GM12872 (cell line): ENCODE measurements around the gene FGF12.

Source experiments
- CTCF ChIP-seq: IDR thresholded peaks from 3 replicates; pipeline ENCODE4 v1.5.1; 2011; ENCODE audit warnings: low read depth, mild to moderate bottlenecking, low read length, moderate library complexity; ENCODE audit not compliant: insufficient read depth

FGF12 gene

GRCh38 chr3:192487033-192487432 is 240.3 kb downstream of the FGF12 start:
- no peak for TF ChIP-seq CTCF

- no peak for TF ChIP-seq CTCF
Observed at GRCh38 chr3:192482809-192483208, 244.5 kb downstream of the FGF12 start.

- no peak for TF ChIP-seq CTCF
Observed at GRCh38 chr3:192482391-192482790, 244.9 kb downstream of the FGF12 start.

DNA sequence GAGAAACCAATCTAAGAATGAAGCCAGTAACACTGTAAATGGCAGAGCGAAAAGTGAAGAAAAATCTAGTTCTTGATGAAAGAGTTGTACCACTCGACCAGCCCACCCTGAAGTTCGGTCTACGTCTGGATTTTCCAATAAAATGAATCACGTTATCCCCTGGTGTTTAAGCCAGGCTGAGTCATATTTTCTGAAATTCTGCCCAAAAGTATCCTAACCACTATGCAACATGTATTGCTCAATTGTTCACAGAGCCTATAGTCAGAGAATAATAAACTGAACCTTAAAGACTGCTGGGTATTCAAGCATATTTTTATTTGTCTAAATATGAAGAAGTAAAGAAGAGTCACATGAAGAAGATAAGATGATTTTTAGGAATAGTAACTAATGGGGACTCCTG is 245.7 kb downstream of the FGF12 start:
- no peak for TF ChIP-seq CTCF

GRCh38 chr3:192467230-192468140 is 259.9 kb downstream of the FGF12 start:
- TF ChIP-seq CTCF, result peak; percentile 83

GRCh38 chr3:192449036-192449435 is 278.3 kb downstream of the FGF12 start:
- peak; percentile 41; the same call in 1 of the 3 replicates for TF ChIP-seq CTCF

GRCh38 chr3:192445770-192446644 is 281.3 kb downstream of the FGF12 start:
- TF ChIP-seq CTCF, result no peak
